ENCODE results near the gene SLC25A41. TPM values are rescaled to one million over a fixed set of nuclear protein-coding genes. Genes with fewer than 3 reads are reported as not detected.

The SLC25A41 gene
- total and polyA plus RNA-seq, 11 donors, result 0.17 to 1.4 (median 0.50) TPM; not detected in 2

DNA sequence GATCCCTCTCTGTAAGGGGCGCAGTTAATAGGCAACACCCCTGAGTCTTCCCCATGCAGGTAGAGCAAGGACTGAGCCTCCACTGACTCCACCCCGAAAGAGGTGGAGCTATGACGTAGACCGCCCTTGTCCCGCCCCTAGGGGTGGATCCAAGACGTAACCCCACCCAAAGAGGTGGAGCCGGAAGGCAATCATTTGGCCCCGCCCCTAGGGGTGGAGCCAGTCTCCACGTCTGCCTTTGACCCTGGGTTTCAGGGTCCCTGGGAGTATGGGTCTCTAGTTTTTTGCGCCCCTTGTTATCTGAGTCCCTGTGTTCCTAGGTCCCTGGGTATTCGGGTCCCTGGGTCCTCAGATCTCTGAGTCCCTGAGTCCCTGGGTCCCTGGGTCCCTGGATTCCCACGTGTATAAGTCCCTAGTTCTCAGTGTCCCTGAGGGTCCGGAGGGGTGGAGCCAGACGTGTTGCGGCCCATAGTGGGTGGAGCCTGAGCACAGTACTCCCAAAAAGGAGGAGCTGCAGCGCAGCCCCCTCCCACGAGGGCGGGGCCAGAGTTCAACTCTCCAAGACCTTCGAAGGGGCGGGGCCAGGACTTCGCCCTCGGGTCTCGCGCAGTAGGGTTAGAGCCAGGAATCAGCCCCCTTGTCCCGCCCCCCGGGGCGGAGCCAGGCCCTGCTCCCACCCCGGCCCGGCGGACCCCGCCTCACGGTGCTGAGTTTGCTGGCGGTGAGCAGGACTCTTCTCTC lies 42.8 kb upstream of the SLC25A41 start:
- TF ChIP-seq, protein P1, sequence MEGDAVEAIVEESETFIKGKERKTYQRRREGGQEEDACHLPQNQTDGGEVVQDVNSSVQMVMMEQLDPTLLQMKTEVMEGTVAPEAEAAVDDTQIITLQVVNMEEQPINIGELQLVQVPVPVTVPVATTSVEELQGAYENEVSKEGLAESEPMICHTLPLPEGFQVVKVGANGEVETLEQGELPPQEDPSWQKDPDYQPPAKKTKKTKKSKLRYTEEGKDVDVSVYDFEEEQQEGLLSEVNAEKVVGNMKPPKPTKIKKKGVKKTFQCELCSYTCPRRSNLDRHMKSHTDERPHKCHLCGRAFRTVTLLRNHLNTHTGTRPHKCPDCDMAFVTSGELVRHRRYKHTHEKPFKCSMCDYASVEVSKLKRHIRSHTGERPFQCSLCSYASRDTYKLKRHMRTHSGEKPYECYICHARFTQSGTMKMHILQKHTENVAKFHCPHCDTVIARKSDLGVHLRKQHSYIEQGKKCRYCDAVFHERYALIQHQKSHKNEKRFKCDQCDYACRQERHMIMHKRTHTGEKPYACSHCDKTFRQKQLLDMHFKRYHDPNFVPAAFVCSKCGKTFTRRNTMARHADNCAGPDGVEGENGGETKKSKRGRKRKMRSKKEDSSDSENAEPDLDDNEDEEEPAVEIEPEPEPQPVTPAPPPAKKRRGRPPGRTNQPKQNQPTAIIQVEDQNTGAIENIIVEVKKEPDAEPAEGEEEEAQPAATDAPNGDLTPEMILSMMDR (IDR thresholded peaks at IDR 0.05), result no peak
- TF ChIP-seq POLR2A (IDR thresholded peaks at IDR 0.05), result no peak
- intact Hi-C loops (cut with DNase I), result no loop called here
- 5 to 19% (median 12%) methylated on average over 8 to 33 of the region's 33 CpGs for WGBS, 4 donors
- Histone ChIP-seq H3K27ac (no peak overlapping the region), H3K4me3 (peak overlapping the region in 3 of 12 donors; percentile 8 to 24 (median 14)), H3K9me3 (no peaks in the 10 kb centered on the region), H3K36me3 (peaks cover 0 to 26% (median 0%) of the 10 kb centered on the region in 9 donors), H3K4me1 (peaks cover 0 to 18% (median 3%) of the 10 kb centered on the region in 12 donors), H3K27me3 (peaks cover 18 to 49% (median 27%) of the 10 kb centered on the region in 9 donors)
- DNase-seq (peak in 1 of 5 donors; percentile 41), ATAC-seq (peak in 3 of 4 donors; percentile 16 to 67 (median 50))

DNA sequence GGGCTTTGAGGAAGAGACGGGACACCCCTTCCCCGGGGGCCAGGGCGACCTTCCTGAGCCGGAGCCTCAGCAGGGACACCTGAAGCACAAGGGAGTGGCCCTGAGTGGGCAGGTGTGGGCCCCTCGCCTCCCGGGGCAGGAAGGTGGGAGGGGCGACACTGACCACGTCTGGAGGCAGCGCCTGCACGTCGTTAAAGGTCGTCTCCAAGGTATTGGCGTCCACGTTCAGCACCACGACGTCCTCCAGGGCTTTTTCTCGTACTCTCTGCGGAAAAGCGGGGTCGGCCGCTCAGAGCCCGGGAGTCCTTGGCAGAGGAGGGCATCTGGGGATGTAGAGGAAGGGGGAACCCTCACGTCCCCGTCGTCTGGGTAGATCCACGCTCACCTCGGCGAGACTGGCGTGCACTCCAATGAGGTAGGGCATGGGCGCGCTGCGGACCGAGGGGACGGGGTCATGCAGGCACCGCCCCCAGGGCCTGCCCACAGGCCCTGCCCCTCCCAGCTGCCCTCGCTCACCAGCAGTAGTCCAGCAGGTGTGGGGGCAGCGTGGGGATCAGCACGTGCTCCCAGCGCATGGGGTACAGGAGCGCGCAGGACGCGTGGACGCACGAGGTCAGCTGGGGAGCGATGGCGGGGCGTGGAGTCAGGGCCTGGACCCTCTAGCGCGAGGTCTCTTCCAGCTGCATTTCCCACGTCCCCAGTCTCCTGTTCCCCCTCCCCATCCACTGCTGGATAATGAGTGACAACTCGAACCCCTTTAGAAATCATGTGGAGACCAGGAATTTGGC lies 42.0 kb upstream of the SLC25A41 start:
- DNase-seq (no peak), ATAC-seq (peak in 1 of 4 donors; percentile 29)
- intact Hi-C loops (cut with DNase I), result no loop called here
- no peak for TF ChIP-seq POLR2A (IDR thresholded peaks at IDR 0.05)
- TF ChIP-seq, protein P1 (IDR thresholded peaks at IDR 0.05), result no peak
- no peaks in the 10 kb centered on the region for H3K9me3 ChIP-seq
- 10 to 24% (median 17%) methylated on average over 38 to 52 of the region's 52 CpGs for WGBS, 4 donors
- H3K4me1 ChIP-seq, result peaks cover 0 to 18% (median 3%) of the 10 kb centered on the region in 12 donors
- peaks cover 0 to 26% (median 0%) of the 10 kb centered on the region in 9 donors for H3K36me3 ChIP-seq
- H3K27me3 ChIP-seq, result peaks cover 18 to 49% (median 27%) of the 10 kb centered on the region in 9 donors
- H3K4me3 ChIP-seq, result no peak overlapping the region
- no peak overlapping the region for H3K27ac ChIP-seq

DNA sequence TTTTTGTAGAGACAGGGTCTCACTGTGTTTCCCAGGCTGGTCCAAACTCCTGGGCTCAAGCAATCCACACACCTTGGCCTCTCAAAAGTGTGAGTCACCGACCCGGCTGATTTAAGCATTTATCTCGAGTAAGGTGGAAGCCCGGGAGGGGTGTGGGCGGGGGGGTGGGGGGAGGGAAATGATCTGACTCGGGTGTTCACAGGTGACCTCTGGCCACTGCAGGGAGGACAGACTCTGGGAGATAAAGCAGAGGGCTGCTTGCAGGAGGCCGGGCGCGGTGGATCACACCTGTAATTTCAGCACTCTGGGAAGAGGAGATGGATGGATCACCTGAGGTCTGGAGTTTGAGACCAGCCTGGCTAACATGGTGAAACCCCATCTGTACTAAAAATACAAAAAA lies 40.1 kb upstream of the SLC25A41 start:
- no peak overlapping the region for H3K27ac ChIP-seq
- peaks cover 15 to 38% (median 27%) of the 10 kb centered on the region in 9 donors for H3K27me3 ChIP-seq
- H3K4me1 ChIP-seq, result peaks cover 0 to 18% (median 3%) of the 10 kb centered on the region in 12 donors
- peaks cover 0 to 26% (median 0%) of the 10 kb centered on the region in 9 donors for H3K36me3 ChIP-seq
- intact Hi-C loops (cut with DNase I), result no loop called here
- DNase-seq, result no peak
- 61 to 80% (median 65%) methylated on average over 9 of the region's 9 CpGs for WGBS, 4 donors
- no peak for TF ChIP-seq POLR2A (IDR thresholded peaks at IDR 0.05)
- H3K4me3 ChIP-seq, result no peak overlapping the region
- no peaks in the 10 kb centered on the region for H3K9me3 ChIP-seq
- no peak for ATAC-seq

DNA sequence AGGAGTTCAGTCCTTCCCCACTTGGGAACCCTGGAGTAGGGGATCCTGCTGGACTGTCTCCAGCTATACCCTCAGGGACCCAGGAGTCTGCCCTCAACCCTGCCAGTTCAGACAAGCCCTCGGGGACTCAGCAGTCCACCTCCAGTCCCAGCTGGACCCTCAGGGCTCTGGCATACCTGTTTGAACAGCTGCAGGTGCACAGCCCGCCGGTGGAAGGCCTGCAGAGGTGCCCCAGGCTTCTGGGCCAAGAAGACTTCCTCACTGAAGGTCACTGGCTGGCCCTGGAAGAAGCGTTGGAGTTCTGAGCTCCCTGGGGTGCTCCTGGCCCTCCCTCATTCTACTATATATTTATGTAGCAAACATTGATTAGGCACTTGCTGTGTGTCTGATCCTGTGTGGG lies 39.1 kb upstream of the SLC25A41 start:
- Histone ChIP-seq H3K27me3 (peaks cover 15 to 35% (median 26%) of the 10 kb centered on the region in 9 donors), H3K27ac (no peak overlapping the region), H3K36me3 (peaks cover 0 to 26% (median 0%) of the 10 kb centered on the region in 9 donors), H3K4me1 (peaks cover 0 to 18% (median 3%) of the 10 kb centered on the region in 12 donors), H3K4me3 (no peak overlapping the region), H3K9me3 (no peaks in the 10 kb centered on the region)
- ATAC-seq (no peak), DNase-seq (no peak)
- WGBS, 4 donors, result 42 to 74% (median 70%) methylated on average over 2 to 4 of the region's 4 CpGs
- intact Hi-C loops (cut with DNase I), result no loop called here
- no peak for TF ChIP-seq POLR2A (IDR thresholded peaks at IDR 0.05)

DNA sequence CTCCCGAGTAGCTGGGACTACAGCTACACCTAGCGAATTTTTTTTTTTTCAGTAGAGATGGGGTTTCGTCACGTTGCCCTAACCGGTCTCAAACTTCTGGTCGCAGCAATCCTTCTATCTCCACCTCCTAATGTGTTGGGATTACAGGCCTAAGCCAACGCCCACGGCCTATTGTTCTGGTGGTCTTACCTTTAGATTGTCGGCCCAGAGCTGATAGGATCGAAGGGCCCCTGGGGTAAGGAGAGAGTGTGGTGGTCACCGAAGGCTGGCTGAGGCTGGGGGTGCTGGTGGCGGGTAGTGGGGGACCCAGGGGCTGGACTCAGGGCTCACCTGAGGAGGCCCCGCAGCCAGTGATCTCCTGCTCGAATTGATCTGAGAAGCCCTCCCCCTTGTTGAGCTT lies 37.5 kb upstream of the SLC25A41 start:
- Histone ChIP-seq H3K27me3 (peaks cover 10 to 29% (median 14%) of the 10 kb centered on the region in 9 donors), H3K4me1 (peaks cover 0 to 8% (median 0%) of the 10 kb centered on the region in 12 donors), H3K9me3 (no peaks in the 10 kb centered on the region), H3K27ac (no peak overlapping the region), H3K4me3 (no peak overlapping the region), H3K36me3 (peaks cover 0 to 16% (median 0%) of the 10 kb centered on the region in 9 donors)
- intact Hi-C loops (cut with DNase I), result no loop called here
- WGBS, 4 donors, result 75 to 87% (median 82%) methylated on average over 14 of the region's 14 CpGs
- TF ChIP-seq POLR2A (IDR thresholded peaks at IDR 0.05), result no peak
- TF ChIP-seq, protein P1 (IDR thresholded peaks at IDR 0.05), result no peak
- DNase-seq (no peak), ATAC-seq (no peak)
